Measurements from ENCODE around the gene MROH7.

MROH7 gene

GRCh38 chr1:54619749-54620148 is 21.8 kb upstream of the MROH7 start:
- H2BK120ac ChIP-seq (ENCODE audit: low read depth, low read length): no peak overlapping the region
- H3K14ac ChIP-seq (ENCODE audit: low read length in 2 of 2): no peak overlapping the region
- no peaks in the 10 kb centered on the region for H3K36me3 ChIP-seq (ENCODE audit: control insufficient read depth in 1 of 2, insufficient read depth in 2 of 2, low read depth in 1 of 2, low read length in 2 of 2)
- no peak overlapping the region for H3K4me3 ChIP-seq (ENCODE audit: insufficient read depth in 1 of 2, low read depth in 1 of 2, low read length in 2 of 2)
- DNase-seq: no peak
- H2BK12ac ChIP-seq (ENCODE audit: low read length in 2 of 2): no peak overlapping the region
- H3K18ac ChIP-seq (ENCODE audit: low read depth in 1 of 2, low read length in 2 of 2): no peak overlapping the region
- H3K79me1 ChIP-seq (replicated peaks; ENCODE audit: low read length, poor library complexity, severe bottlenecking): no peaks in the 10 kb centered on the region
- H3K9ac ChIP-seq (ENCODE audit: low read length): no peak overlapping the region
- no peak overlapping the region for H2BK15ac ChIP-seq (ENCODE audit: low read depth, poor library complexity, severe bottlenecking)
- peak overlapping the region; percentile 23 for H2AK5ac ChIP-seq (ENCODE audit: low read length, severe bottlenecking)
- 82% methylated on average over 8 of the region's 8 CpGs for WGBS
- H3K23ac ChIP-seq (ENCODE audit: low read length in 2 of 2): no peak overlapping the region
- H2BK5ac ChIP-seq (ENCODE audit: low read depth, low read length, poor library complexity, severe bottlenecking): no peak overlapping the region
- H3K4me2 ChIP-seq (ENCODE audit: low read length, poor library complexity, severe bottlenecking): no peak overlapping the region
- H2AFZ ChIP-seq (ENCODE audit: low read depth, low read length): no peak overlapping the region
- H4K8ac ChIP-seq (ENCODE audit: low read length): no peak overlapping the region
- H3K27me3 ChIP-seq (ENCODE audit: control insufficient read depth in 1 of 2, insufficient read depth in 1 of 2, low read length in 2 of 2): peaks cover 44 to 45% of the 10 kb centered on the region in 2 experiments
- H3K9me3 ChIP-seq (ENCODE audit: control insufficient read depth, low read length): no peaks in the 10 kb centered on the region
- H4K91ac ChIP-seq (ENCODE audit: low read length): no peak overlapping the region
- peaks cover 16% of the 10 kb centered on the region for H3K4me1 ChIP-seq (ENCODE audit: control insufficient read depth, insufficient read depth, low read depth, low read length)
- no peak overlapping the region for H3K4ac ChIP-seq (ENCODE audit: low read depth in 1 of 2, low read length in 2 of 2)
- H3K27ac ChIP-seq (ENCODE audit: low read length, poor library complexity, severe bottlenecking): no peak overlapping the region

DNA sequence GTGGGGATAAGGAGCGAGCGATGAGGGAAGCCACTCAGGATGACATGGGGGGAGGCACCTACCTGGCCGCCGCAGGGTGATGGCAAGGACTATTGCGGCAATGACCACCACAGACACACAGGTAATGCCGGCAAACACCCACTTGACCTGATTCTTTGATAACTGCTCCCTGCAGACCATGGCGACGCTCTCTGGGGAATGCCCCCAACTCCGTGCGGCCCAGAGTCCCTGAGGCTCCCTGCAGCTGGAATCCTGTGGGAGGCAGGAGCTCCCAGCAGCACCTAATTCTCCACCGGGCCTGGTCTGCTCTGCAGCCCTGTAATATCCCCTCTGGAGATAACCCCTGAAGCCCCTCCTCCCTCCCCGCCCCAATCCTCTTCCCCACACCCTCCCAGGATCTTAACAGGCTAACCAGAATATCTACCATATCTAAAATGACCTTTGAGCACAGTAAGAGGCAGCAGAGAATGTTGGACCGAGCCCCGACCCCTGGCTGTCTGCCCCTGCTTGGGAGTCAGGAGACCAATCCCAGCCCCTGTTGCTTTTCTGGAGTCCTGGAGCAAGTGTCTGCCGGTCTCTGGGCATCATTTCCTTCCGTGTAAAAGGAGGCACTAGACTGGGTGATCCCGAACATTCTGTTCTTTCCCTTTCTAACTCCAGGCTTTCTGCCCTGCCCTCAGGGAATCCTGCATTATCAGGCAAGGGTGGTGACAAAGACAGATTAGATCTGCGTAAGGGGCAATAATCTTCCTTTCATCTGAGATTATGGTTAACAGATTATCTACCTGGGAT is 18.2 kb upstream of the MROH7 start, which contains the start of gene FAM151A:
FAM151A (minus strand) TSS at position 310 of the 792 bp plus-strand sequence; CDS start at position 180, 130 bp downstream.
- DNase-seq: no peak
- no peaks in the 10 kb centered on the region for H3K36me3 ChIP-seq (ENCODE audit: control insufficient read depth in 1 of 2, insufficient read depth in 2 of 2, low read depth in 1 of 2, low read length in 2 of 2)
- no peak within 1 kb of the TSS for H3K4me2 ChIP-seq (ENCODE audit: low read length, poor library complexity, severe bottlenecking)
- H3K79me1 ChIP-seq (replicated peaks; ENCODE audit: low read length, poor library complexity, severe bottlenecking): no peaks in the 10 kb centered on the region
- no peak within 1 kb of the TSS for H2AK5ac ChIP-seq (ENCODE audit: low read length, severe bottlenecking)
- no peak within 1 kb of the TSS for H3K4ac ChIP-seq (ENCODE audit: low read depth in 1 of 2, low read length in 2 of 2)
- H4K91ac ChIP-seq (ENCODE audit: low read length): no peak within 1 kb of the TSS
- no peak within 1 kb of the TSS for H3K14ac ChIP-seq (ENCODE audit: low read length in 2 of 2)
- no peak within 1 kb of the TSS for H3K23ac ChIP-seq (ENCODE audit: low read length in 2 of 2)
- no peak within 1 kb of the TSS for H2BK120ac ChIP-seq (ENCODE audit: low read depth, low read length)
- no peak within 1 kb of the TSS for H3K27ac ChIP-seq (ENCODE audit: low read length, poor library complexity, severe bottlenecking)
- 80% methylated on average over 18 of the region's 18 CpGs for WGBS
- no peaks in the 10 kb centered on the region for H3K9me3 ChIP-seq (ENCODE audit: control insufficient read depth, low read length)
- no peak within 1 kb of the TSS for H2AFZ ChIP-seq (ENCODE audit: low read depth, low read length)
- H3K9ac ChIP-seq (ENCODE audit: low read length): no peak within 1 kb of the TSS
- H2BK15ac ChIP-seq (ENCODE audit: low read depth, poor library complexity, severe bottlenecking): no peak within 1 kb of the TSS
- peaks cover 33 to 36% of the 10 kb centered on the region in 2 experiments for H3K27me3 ChIP-seq (ENCODE audit: control insufficient read depth in 1 of 2, insufficient read depth in 1 of 2, low read length in 2 of 2)
- H3K18ac ChIP-seq (ENCODE audit: low read depth in 1 of 2, low read length in 2 of 2): no peak within 1 kb of the TSS
- no peak within 1 kb of the TSS for H3K4me3 ChIP-seq (ENCODE audit: insufficient read depth in 1 of 2, low read depth in 1 of 2, low read length in 2 of 2)
- H2BK12ac ChIP-seq (ENCODE audit: low read length in 2 of 2): no peak within 1 kb of the TSS
- peaks cover 15% of the 10 kb centered on the region for H3K4me1 ChIP-seq (ENCODE audit: control insufficient read depth, insufficient read depth, low read depth, low read length)
- no peak within 1 kb of the TSS for H2BK5ac ChIP-seq (ENCODE audit: low read depth, low read length, poor library complexity, severe bottlenecking)
- no peak within 1 kb of the TSS for H4K8ac ChIP-seq (ENCODE audit: low read length)

DNA sequence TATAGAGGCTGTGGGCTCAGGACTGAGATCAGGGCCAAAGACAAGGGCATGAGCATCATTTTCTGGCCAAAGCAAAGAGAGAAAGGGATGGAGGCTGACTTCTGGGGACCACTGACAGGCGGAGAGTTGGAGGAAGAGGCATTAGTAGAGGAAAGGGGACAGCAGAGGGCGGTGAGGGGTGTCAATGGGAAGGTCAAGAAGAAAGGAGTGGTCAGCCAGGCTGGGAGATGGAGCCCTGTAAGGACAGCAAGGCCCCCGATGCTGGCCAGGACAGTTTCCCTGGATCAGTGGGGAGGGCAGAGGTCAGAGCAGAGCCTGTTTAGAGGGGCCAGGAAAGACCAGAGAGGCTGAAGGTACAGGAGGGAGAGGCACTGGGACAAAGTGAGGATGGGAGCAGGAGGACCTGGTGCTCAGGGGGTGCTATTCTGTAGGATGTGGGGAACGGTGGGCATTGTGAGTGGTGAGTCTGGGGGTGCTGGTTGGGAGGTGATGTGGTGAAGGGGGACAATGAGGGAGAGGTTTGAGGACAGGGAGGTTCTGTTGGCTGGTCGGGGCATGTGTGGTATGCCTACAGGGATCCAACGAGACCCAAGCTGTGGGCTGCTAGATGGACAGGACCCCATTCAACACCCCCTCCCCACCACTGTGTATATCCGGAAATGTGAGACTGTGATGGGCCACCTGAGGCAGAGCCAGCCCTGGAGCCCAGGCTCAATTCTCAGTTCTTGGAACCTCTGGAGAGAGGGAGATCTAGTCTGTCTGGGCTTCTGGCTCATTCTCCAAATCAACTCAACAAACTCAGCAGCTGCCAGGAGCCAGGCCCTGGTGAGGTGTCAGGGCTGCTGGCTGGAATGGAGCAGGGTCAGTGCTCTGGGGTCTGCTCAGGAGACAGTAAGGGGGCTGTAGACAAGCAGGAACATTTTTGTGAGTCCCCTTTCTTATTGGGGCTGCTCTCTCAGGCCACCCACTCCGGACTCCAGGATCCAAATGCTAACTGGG is 16.8 kb upstream of the MROH7 start:
- H3K14ac ChIP-seq (ENCODE audit: low read length in 2 of 2): no peak overlapping the region
- 64% methylated on average over 4 of the region's 8 CpGs for WGBS
- no peak overlapping the region for H2BK15ac ChIP-seq (ENCODE audit: low read depth, poor library complexity, severe bottlenecking)
- no peak overlapping the region for H3K23ac ChIP-seq (ENCODE audit: low read length in 2 of 2)
- peaks cover 7% of the 10 kb centered on the region for H3K4me1 ChIP-seq (ENCODE audit: control insufficient read depth, insufficient read depth, low read depth, low read length)
- no peak overlapping the region for H3K9ac ChIP-seq (ENCODE audit: low read length)
- H2BK5ac ChIP-seq (ENCODE audit: low read depth, low read length, poor library complexity, severe bottlenecking): no peak overlapping the region
- no peak overlapping the region for H3K4me3 ChIP-seq (ENCODE audit: insufficient read depth in 1 of 2, low read depth in 1 of 2, low read length in 2 of 2)
- H4K8ac ChIP-seq (ENCODE audit: low read length): no peak overlapping the region
- DNase-seq: no peak
- no peak overlapping the region for H2BK120ac ChIP-seq (ENCODE audit: low read depth, low read length)
- no peak overlapping the region for H4K91ac ChIP-seq (ENCODE audit: low read length)
- H3K9me3 ChIP-seq (ENCODE audit: control insufficient read depth, low read length): no peaks in the 10 kb centered on the region
- H3K27ac ChIP-seq (ENCODE audit: low read length, poor library complexity, severe bottlenecking): no peak overlapping the region
- H2AK5ac ChIP-seq (ENCODE audit: low read length, severe bottlenecking): no peak overlapping the region
- no peak overlapping the region for H2BK12ac ChIP-seq (ENCODE audit: low read length in 2 of 2)
- H3K79me1 ChIP-seq (replicated peaks; ENCODE audit: low read length, poor library complexity, severe bottlenecking): no peaks in the 10 kb centered on the region
- no peak overlapping the region for H3K4ac ChIP-seq (ENCODE audit: low read depth in 1 of 2, low read length in 2 of 2)
- H3K36me3 ChIP-seq (ENCODE audit: control insufficient read depth in 1 of 2, insufficient read depth in 2 of 2, low read depth in 1 of 2, low read length in 2 of 2): no peaks in the 10 kb centered on the region
- H3K27me3 ChIP-seq (ENCODE audit: control insufficient read depth in 1 of 2, insufficient read depth in 1 of 2, low read length in 2 of 2): peaks cover 19 to 24% of the 10 kb centered on the region in 2 experiments
- H2AFZ ChIP-seq (ENCODE audit: low read depth, low read length): no peak overlapping the region
- H3K18ac ChIP-seq (ENCODE audit: low read depth in 1 of 2, low read length in 2 of 2): no peak overlapping the region
- H3K4me2 ChIP-seq (ENCODE audit: low read length, poor library complexity, severe bottlenecking): no peak overlapping the region

- Histone ChIP-seq H3K14ac (ENCODE audit: low read length in 2 of 2) (no peak overlapping the region), H3K27ac (ENCODE audit: low read length, poor library complexity, severe bottlenecking) (no peak overlapping the region), H2BK12ac (ENCODE audit: low read length in 2 of 2) (no peak overlapping the region), H2AFZ (ENCODE audit: low read depth, low read length) (no peak overlapping the region), H3K4me3 (ENCODE audit: insufficient read depth in 1 of 2, low read depth in 1 of 2, low read length in 2 of 2) (no peak overlapping the region), H2BK120ac (ENCODE audit: low read depth, low read length) (no peak overlapping the region), H3K9ac (ENCODE audit: low read length) (no peak overlapping the region), H3K23ac (ENCODE audit: low read length in 2 of 2) (no peak overlapping the region), H3K36me3 (ENCODE audit: control insufficient read depth in 1 of 2, insufficient read depth in 2 of 2, low read depth in 1 of 2, low read length in 2 of 2) (no peaks in the 10 kb centered on the region), H4K91ac (ENCODE audit: low read length) (no peak overlapping the region), H3K79me1 (replicated peaks; ENCODE audit: low read length, poor library complexity, severe bottlenecking) (no peaks in the 10 kb centered on the region), H2BK15ac (ENCODE audit: low read depth, poor library complexity, severe bottlenecking) (no peak overlapping the region), H3K4me2 (ENCODE audit: low read length, poor library complexity, severe bottlenecking) (no peak overlapping the region), H3K18ac (ENCODE audit: low read depth in 1 of 2, low read length in 2 of 2) (no peak overlapping the region), H3K4me1 (ENCODE audit: control insufficient read depth, insufficient read depth, low read depth, low read length) (no peaks in the 10 kb centered on the region), H3K4ac (ENCODE audit: low read depth in 1 of 2, low read length in 2 of 2) (no peak overlapping the region), H3K27me3 (ENCODE audit: control insufficient read depth in 1 of 2, insufficient read depth in 1 of 2, low read length in 2 of 2) (peaks cover 19 to 26% of the 10 kb centered on the region in 2 experiments), H2AK5ac (ENCODE audit: low read length, severe bottlenecking) (no peak overlapping the region), H4K8ac (ENCODE audit: low read length) (no peak overlapping the region), H3K9me3 (ENCODE audit: control insufficient read depth, low read length) (no peaks in the 10 kb centered on the region), H2BK5ac (ENCODE audit: low read depth, low read length, poor library complexity, severe bottlenecking) (no peak overlapping the region)
- DNase-seq: no peak
- WGBS: 88% methylated on average over 10 of the region's 10 CpGs
Observed at GRCh38 chr1:54627196-54627595, 14.4 kb upstream of the MROH7 start.

Measured in mesenchymal stem cell (in vitro differentiated cells and primary cell).